ENCODE results near the gene REEP3. TPM values are rescaled to one million over a fixed set of nuclear protein-coding genes. Genes with fewer than 3 reads are reported as not detected.

REEP3 gene
- total RNA-seq, 1 donor from 2014 or later, result 13.6 TPM

GRCh38 chr10:63630085-63630930, 109.1 kb downstream of the REEP3 start:
- Histone ChIP-seq H3K36me3 (ENCODE audit: control insufficient read depth in 3 of 3, insufficient read depth in 3 of 3, low read length in 3 of 3) (no peaks in the 10 kb centered on the region), H3K4me1 (ENCODE audit: control insufficient read depth in 3 of 3, insufficient read depth in 3 of 3, low read length in 3 of 3) (peaks cover 10 to 25% (median 21%) of the 10 kb centered on the region in 3 donors), H3K9ac (ENCODE audit: low read depth in 1 of 3, low read length in 3 of 3) (peak overlapping the region; percentile 87 to 94 (median 91))

GRCh38 chr10:63630931-63631680, 109.9 kb downstream of the REEP3 start:
- no peaks in the 10 kb centered on the region for H3K36me3 ChIP-seq (ENCODE audit: control insufficient read depth in 3 of 3, insufficient read depth in 3 of 3, low read length in 3 of 3)
- H3K4me1 ChIP-seq (ENCODE audit: control insufficient read depth in 3 of 3, insufficient read depth in 3 of 3, low read length in 3 of 3), result peaks cover 10 to 25% (median 21%) of the 10 kb centered on the region in 3 donors
- H3K9ac ChIP-seq (ENCODE audit: low read depth in 1 of 3, low read length in 3 of 3), result peak overlapping the region; percentile 75 to 88 (median 86)
- peak overlapping the region; percentile 98 for H3K27ac ChIP-seq (ENCODE audit: low read depth, low read length)
- H3K27me3 ChIP-seq (ENCODE audit: control insufficient read depth in 3 of 3, insufficient read depth in 3 of 3, low read length in 3 of 3), result no peaks in the 10 kb centered on the region
- H3K9me3 ChIP-seq (ENCODE audit: control insufficient read depth in 3 of 3, low read length in 3 of 3), result no peaks in the 10 kb centered on the region
- H3K4me3 ChIP-seq (ENCODE audit: low read length in 3 of 3), result peak overlapping the region; percentile 74 to 85 (median 76)

More at GRCh38 chr10:63630085-63630930, 109.1 kb downstream of the REEP3 start:
- Histone ChIP-seq H3K27ac (ENCODE audit: low read depth, low read length) (peak overlapping the region; percentile 98), H3K4me3 (ENCODE audit: low read length in 3 of 3) (peak overlapping the region; percentile 74 to 85 (median 76)), H3K27me3 (ENCODE audit: control insufficient read depth in 3 of 3, insufficient read depth in 3 of 3, low read length in 3 of 3) (no peaks in the 10 kb centered on the region), H3K9me3 (ENCODE audit: control insufficient read depth in 3 of 3, low read length in 3 of 3) (no peaks in the 10 kb centered on the region)

- H3K9me3 ChIP-seq (ENCODE audit: control insufficient read depth in 3 of 3, low read length in 3 of 3), result no peaks in the 10 kb centered on the region
- H3K27ac ChIP-seq (ENCODE audit: low read depth, low read length), result peak overlapping the region; percentile 98
- H3K4me3 ChIP-seq (ENCODE audit: low read length in 3 of 3), result no peak overlapping the region
- no peaks in the 10 kb centered on the region for H3K36me3 ChIP-seq (ENCODE audit: control insufficient read depth in 3 of 3, insufficient read depth in 3 of 3, low read length in 3 of 3)
- no peak overlapping the region for H3K9ac ChIP-seq (ENCODE audit: low read depth in 1 of 3, low read length in 3 of 3)
- H3K4me1 ChIP-seq (ENCODE audit: control insufficient read depth in 3 of 3, insufficient read depth in 3 of 3, low read length in 3 of 3), result peaks cover 10 to 25% (median 21%) of the 10 kb centered on the region in 3 donors
- H3K27me3 ChIP-seq (ENCODE audit: control insufficient read depth in 3 of 3, insufficient read depth in 3 of 3, low read length in 3 of 3), result no peaks in the 10 kb centered on the region
Measured at GRCh38 chr10:63631991-63632390, 110.8 kb downstream of the REEP3 start.

GRCh38 chr10:63633677-63634487, 112.7 kb downstream of the REEP3 start:
- Histone ChIP-seq H3K9ac (ENCODE audit: low read depth in 1 of 3, low read length in 3 of 3) (no peak overlapping the region), H3K4me3 (ENCODE audit: low read length in 3 of 3) (no peak overlapping the region), H3K9me3 (ENCODE audit: control insufficient read depth in 3 of 3, low read length in 3 of 3) (no peaks in the 10 kb centered on the region), H3K4me1 (ENCODE audit: control insufficient read depth in 3 of 3, insufficient read depth in 3 of 3, low read length in 3 of 3) (peaks cover 10 to 18% (median 11%) of the 10 kb centered on the region in 3 donors), H3K27me3 (ENCODE audit: control insufficient read depth in 3 of 3, insufficient read depth in 3 of 3, low read length in 3 of 3) (no peaks in the 10 kb centered on the region), H3K36me3 (ENCODE audit: control insufficient read depth in 3 of 3, insufficient read depth in 3 of 3, low read length in 3 of 3) (no peaks in the 10 kb centered on the region), H3K27ac (ENCODE audit: low read depth, low read length) (no peak overlapping the region)

- Histone ChIP-seq H3K36me3 (ENCODE audit: control insufficient read depth in 3 of 3, insufficient read depth in 3 of 3, low read length in 3 of 3) (no peaks in the 10 kb centered on the region), H3K9ac (ENCODE audit: low read depth in 1 of 3, low read length in 3 of 3) (no peak overlapping the region), H3K27me3 (ENCODE audit: control insufficient read depth in 3 of 3, insufficient read depth in 3 of 3, low read length in 3 of 3) (no peaks in the 10 kb centered on the region), H3K27ac (ENCODE audit: low read depth, low read length) (no peak overlapping the region), H3K4me3 (ENCODE audit: low read length in 3 of 3) (no peak overlapping the region), H3K4me1 (ENCODE audit: control insufficient read depth in 3 of 3, insufficient read depth in 3 of 3, low read length in 3 of 3) (peaks cover 8 to 14% (median 9%) of the 10 kb centered on the region in 3 donors), H3K9me3 (ENCODE audit: control insufficient read depth in 3 of 3, low read length in 3 of 3) (no peaks in the 10 kb centered on the region)
Measured at GRCh38 chr10:63634488-63635065, 113.4 kb downstream of the REEP3 start.

GRCh38 chr10:63636812-63637211, 115.6 kb downstream of the REEP3 start:
- no peak overlapping the region for H3K4me3 ChIP-seq (ENCODE audit: low read length in 3 of 3)
- H3K4me1 ChIP-seq (ENCODE audit: control insufficient read depth in 3 of 3, insufficient read depth in 3 of 3, low read length in 3 of 3), result no peaks in the 10 kb centered on the region
- H3K27me3 ChIP-seq (ENCODE audit: control insufficient read depth in 3 of 3, insufficient read depth in 3 of 3, low read length in 3 of 3), result no peaks in the 10 kb centered on the region
- H3K9me3 ChIP-seq (ENCODE audit: control insufficient read depth in 3 of 3, low read length in 3 of 3), result no peaks in the 10 kb centered on the region
- no peaks in the 10 kb centered on the region for H3K36me3 ChIP-seq (ENCODE audit: control insufficient read depth in 3 of 3, insufficient read depth in 3 of 3, low read length in 3 of 3)
- H3K9ac ChIP-seq (ENCODE audit: low read depth in 1 of 3, low read length in 3 of 3), result no peak overlapping the region
- H3K27ac ChIP-seq (ENCODE audit: low read depth, low read length), result no peak overlapping the region

- Histone ChIP-seq H3K36me3 (ENCODE audit: control insufficient read depth in 3 of 3, insufficient read depth in 3 of 3, low read length in 3 of 3) (no peaks in the 10 kb centered on the region), H3K4me1 (ENCODE audit: control insufficient read depth in 3 of 3, insufficient read depth in 3 of 3, low read length in 3 of 3) (no peaks in the 10 kb centered on the region), H3K9ac (ENCODE audit: low read depth in 1 of 3, low read length in 3 of 3) (no peak overlapping the region)
Measured at GRCh38 chr10:63637901-63638327, 116.7 kb downstream of the REEP3 start.

GRCh38 chr10:63641366-63641765, 120.2 kb downstream of the REEP3 start:
- no peaks in the 10 kb centered on the region for H3K36me3 ChIP-seq (ENCODE audit: control insufficient read depth in 3 of 3, insufficient read depth in 3 of 3, low read length in 3 of 3)
- H3K27ac ChIP-seq (ENCODE audit: low read depth, low read length), result no peak overlapping the region
- H3K4me3 ChIP-seq (ENCODE audit: low read length in 3 of 3), result no peak overlapping the region
- no peaks in the 10 kb centered on the region for H3K9me3 ChIP-seq (ENCODE audit: control insufficient read depth in 3 of 3, low read length in 3 of 3)
- no peak overlapping the region for H3K9ac ChIP-seq (ENCODE audit: low read depth in 1 of 3, low read length in 3 of 3)
- H3K4me1 ChIP-seq (ENCODE audit: control insufficient read depth in 3 of 3, insufficient read depth in 3 of 3, low read length in 3 of 3), result peaks cover 0 to 3% (median 0%) of the 10 kb centered on the region in 3 donors
- H3K27me3 ChIP-seq (ENCODE audit: control insufficient read depth in 3 of 3, insufficient read depth in 3 of 3, low read length in 3 of 3), result no peaks in the 10 kb centered on the region

More at GRCh38 chr10:63637901-63638327, 116.7 kb downstream of the REEP3 start:
- Histone ChIP-seq H3K27me3 (ENCODE audit: control insufficient read depth in 3 of 3, insufficient read depth in 3 of 3, low read length in 3 of 3) (no peaks in the 10 kb centered on the region), H3K9me3 (ENCODE audit: control insufficient read depth in 3 of 3, low read length in 3 of 3) (no peaks in the 10 kb centered on the region), H3K4me3 (ENCODE audit: low read length in 3 of 3) (no peak overlapping the region), H3K27ac (ENCODE audit: low read depth, low read length) (no peak overlapping the region)

GRCh38 chr10:63641799-63642198, 120.6 kb downstream of the REEP3 start:
- Histone ChIP-seq H3K27ac (ENCODE audit: low read depth, low read length) (no peak overlapping the region), H3K36me3 (ENCODE audit: control insufficient read depth in 3 of 3, insufficient read depth in 3 of 3, low read length in 3 of 3) (no peaks in the 10 kb centered on the region)

More at GRCh38 chr10:63641799-63642198, 120.6 kb downstream of the REEP3 start:
- peaks cover 0 to 3% (median 0%) of the 10 kb centered on the region in 3 donors for H3K4me1 ChIP-seq (ENCODE audit: control insufficient read depth in 3 of 3, insufficient read depth in 3 of 3, low read length in 3 of 3)
- no peaks in the 10 kb centered on the region for H3K27me3 ChIP-seq (ENCODE audit: control insufficient read depth in 3 of 3, insufficient read depth in 3 of 3, low read length in 3 of 3)
- no peak overlapping the region for H3K9ac ChIP-seq (ENCODE audit: low read depth in 1 of 3, low read length in 3 of 3)
- H3K4me3 ChIP-seq (ENCODE audit: low read length in 3 of 3), result no peak overlapping the region
- no peaks in the 10 kb centered on the region for H3K9me3 ChIP-seq (ENCODE audit: control insufficient read depth in 3 of 3, low read length in 3 of 3)
